Gastroesophageal sphincter (tissue), 4 donors: ENCODE results near the gene RNF144A. TPM values are rescaled to one million over a fixed set of nuclear protein-coding genes. Genes with fewer than 3 reads are reported as not detected.

Source experiments
- ATAC-seq: fragments of 150-250 bp; one replicate; pipeline ENCODE4 v1.9.1; 2016; ENCODE audit warnings: mild to moderate bottlenecking, moderate library complexity
- H3K27ac ChIP-seq, 4 donors: fragments of 200-600 bp; sonication (generic) in 3 of 4; 1 replicate in 3 of 4; 2 replicates in 1 of 4; pipeline ENCODE4 v1.5.1; 2016 to 2019
- H3K27me3 ChIP-seq: fragments of 200-600 bp; sonication (generic); one replicate; pipeline ENCODE4 v1.5.1; 2019
- H3K36me3 ChIP-seq, 2 donors: fragments of 200-600 bp; sonication (generic); one replicate each; pipeline ENCODE4 v1.5.1; 2019; ENCODE audit warnings: control low read depth in 1 of 2
- H3K4me1 ChIP-seq, 3 donors: fragments of 200-600 bp; sonication (generic); 1 replicate in 2 of 3; 2 replicates in 1 of 3; pipeline ENCODE4 v1.5.1; 2016 to 2019; ENCODE audit warnings: control low read depth in 2 of 3
- H3K4me3 ChIP-seq, 2 donors: fragments of 200-600 bp; sonication (generic); one replicate each; pipeline ENCODE4 v1.5.1; 2019; ENCODE audit warnings: mild to moderate bottlenecking in 1 of 2, moderate library complexity in 1 of 2
- H3K9me3 ChIP-seq, 3 donors: fragments of 200-600 bp; sonication (generic); one replicate each; pipeline ENCODE4 v1.5.1; 2017 to 2019; ENCODE audit warnings: control low read depth in 2 of 3
- CTCF ChIP-seq, 4 experiments: fragments of 200-600 bp in 2 of 4; fragments of 450-650 bp in 2 of 4; sonication (generic) in 1 of 4; IDR thresholded peaks; one replicate each; pipeline ENCODE4 v1.5.1; 2017 to 2019; ENCODE audit warnings: antibody characterized with exemption in 4 of 4, mild to moderate bottlenecking in 2 of 4, moderate library complexity in 2 of 4
- EP300 ChIP-seq: sonication (generic); formaldehyde crosslinking; IDR thresholded peaks from one replicate; pipeline ENCODE4 v1.6.1; 2017; ENCODE audit warnings: antibody characterized with exemption, mild to moderate bottlenecking
- POLR2A ChIP-seq, 2 donors: fragments of 450-650 bp; IDR thresholded peaks; one replicate each; pipeline ENCODE4 v1.6.1; 2017; ENCODE audit warnings: antibody characterized with exemption in 2 of 2, mild to moderate bottlenecking in 2 of 2, moderate library complexity in 1 of 2
- POLR2AphosphoS5 ChIP-seq: sonication (generic); formaldehyde crosslinking; IDR thresholded peaks from one replicate; pipeline ENCODE4 v1.6.1; 2017; ENCODE audit warnings: antibody characterized with exemption
- WGBS, 2 donors: methylation state at CpG; one replicate each; pipeline ENCODE4 v1.1.5; 2018; ENCODE audit warnings: low coverage in 1 of 2; 5-methylcytosine and 5-hydroxymethylcytosine counted together
- total RNA-seq, 4 donors: library from RNA; depleted of rRNA; stranded (reverse); fragments of >200 nt; gene quantifications; one replicate each; pipeline ENCODE4 v1.1.0, GENCODE V29; 2016

The RNF144A gene
- total RNA-seq, 4 donors from 2014 or later = 7.2 to 12.9 (median 8.8) TPM

DNA sequence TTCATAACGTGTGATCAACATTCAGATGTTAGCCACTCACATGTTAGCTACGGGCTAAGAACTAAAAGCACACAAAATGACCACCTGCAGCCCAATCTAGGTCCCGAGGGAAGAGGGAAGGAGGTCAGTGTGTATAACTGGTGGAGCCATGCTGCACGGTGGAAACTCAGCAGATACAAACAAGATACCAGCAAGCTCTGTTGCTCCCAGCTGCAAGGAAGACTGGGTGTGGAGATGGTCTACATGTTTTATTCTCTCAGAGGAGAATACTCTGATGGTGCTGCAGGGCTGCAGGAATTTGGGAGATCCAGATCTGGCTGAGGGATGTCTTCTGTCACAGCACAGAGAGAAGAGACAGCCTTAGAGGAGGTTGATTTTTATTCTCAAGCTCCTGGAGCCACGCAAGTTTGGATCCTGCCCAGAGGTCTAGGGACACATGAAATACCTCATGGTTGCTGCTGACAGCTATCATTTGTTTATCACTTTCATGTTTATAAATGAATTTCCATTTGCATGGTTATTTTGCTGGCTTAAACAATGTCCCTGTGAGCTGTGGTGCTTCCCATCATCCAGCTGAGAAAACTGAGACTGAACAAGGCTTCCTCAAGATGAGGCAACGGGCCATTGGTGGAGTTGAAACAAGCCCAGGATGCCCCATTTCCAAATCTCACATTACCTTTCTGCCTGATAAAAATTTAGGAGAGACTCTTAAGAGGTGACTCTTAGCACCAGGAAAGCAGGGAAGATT is 30.9 kb downstream of the RNF144A start:
- Histone ChIP-seq H3K27ac (no peak overlapping the region), H3K27me3 (no peaks in the 10 kb centered on the region), H3K4me1 (peaks cover 0 to 8% (median 4%) of the 10 kb centered on the region in 3 donors), H3K4me3 (no peak overlapping the region), H3K36me3 (peaks cover 0 to 9% of the 10 kb centered on the region in 2 donors), H3K9me3 (no peaks in the 10 kb centered on the region)
- WGBS, 2 donors = 90 to 93% methylated on average over 4 to 5 of the region's 6 CpGs
- ATAC-seq = no peak
- TF ChIP-seq POLR2A (IDR thresholded peaks at IDR 0.05) (no peak), EP300 (no peak), POLR2AphosphoS5 (no peak), CTCF (IDR thresholded peaks at IDR 0.05) (no peak)

GRCh38 chr2:6948677-6949351 is 31.6 kb downstream of the RNF144A start:
- Histone ChIP-seq H3K27me3 (no peaks in the 10 kb centered on the region), H3K4me1 (peaks cover 0 to 8% (median 4%) of the 10 kb centered on the region in 3 donors), H3K4me3 (no peak overlapping the region), H3K36me3 (peaks cover 0 to 2% of the 10 kb centered on the region in 2 donors), H3K9me3 (no peaks in the 10 kb centered on the region), H3K27ac (no peak overlapping the region)
- TF ChIP-seq POLR2A (IDR thresholded peaks at IDR 0.05) (no peak), CTCF (IDR thresholded peaks at IDR 0.05) (no peak), EP300 (no peak), POLR2AphosphoS5 (no peak)
- no peak for ATAC-seq
- WGBS, 2 donors = 80 to 92% methylated on average over 6 of the region's 6 CpGs

- H3K4me3 ChIP-seq = no peak overlapping the region
- no peak for ATAC-seq
- H3K27ac ChIP-seq = no peak overlapping the region
- 64 to 87% methylated on average over 1 of the region's 1 CpG for WGBS, 2 donors
- H3K36me3 ChIP-seq = no peaks in the 10 kb centered on the region
- no peaks in the 10 kb centered on the region for H3K27me3 ChIP-seq
- TF ChIP-seq CTCF (IDR thresholded peaks at IDR 0.05) (no peak), POLR2A (IDR thresholded peaks at IDR 0.05) (no peak), POLR2AphosphoS5 (no peak), EP300 (no peak)
- H3K9me3 ChIP-seq = no peaks in the 10 kb centered on the region
- H3K4me1 ChIP-seq = peaks cover 0 to 11% (median 4%) of the 10 kb centered on the region in 3 donors
Measured at GRCh38 chr2:6951046-6951445, 33.8 kb downstream of the RNF144A start.

DNA sequence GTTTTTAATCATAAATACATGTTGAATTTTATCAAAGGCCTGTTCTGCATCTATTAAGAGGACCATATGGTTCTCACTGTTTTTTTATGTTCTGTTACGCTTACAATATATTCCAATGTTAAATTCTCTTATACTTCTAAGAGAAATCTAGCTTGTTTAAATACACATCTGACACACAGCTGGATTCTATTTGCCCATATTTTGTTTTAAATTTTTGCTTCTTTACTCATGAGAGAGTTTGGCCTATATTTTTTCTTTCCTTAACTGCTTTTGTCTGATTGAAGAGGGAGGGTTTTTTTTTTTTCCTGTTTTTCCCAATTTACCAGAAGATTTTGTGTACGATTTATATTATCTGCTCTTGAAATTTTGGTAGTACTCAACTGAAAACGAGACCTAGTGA is 34.9 kb downstream of the RNF144A start:
- TF ChIP-seq POLR2A (IDR thresholded peaks at IDR 0.05) (no peak), EP300 (no peak), CTCF (IDR thresholded peaks at IDR 0.05) (no peak), POLR2AphosphoS5 (no peak)
- H3K27ac ChIP-seq = no peak overlapping the region
- H3K4me1 ChIP-seq = peaks cover 0 to 11% (median 4%) of the 10 kb centered on the region in 3 donors
- H3K36me3 ChIP-seq = no peaks in the 10 kb centered on the region
- no peaks in the 10 kb centered on the region for H3K27me3 ChIP-seq
- no peak for ATAC-seq
- H3K9me3 ChIP-seq = no peaks in the 10 kb centered on the region
- no peak overlapping the region for H3K4me3 ChIP-seq
- WGBS, 2 donors = 56 to 67% methylated on average over 3 of the region's 3 CpGs
